Loucy (cell line): Measurements from ENCODE around the gene PLPPR4.

ENCODE experiments used
- H2AFZ ChIP-seq: fragments of 200-600 bp; sonication (generic); 2 replicates; pipeline ENCODE4 v1.6.0; 2016; ENCODE audit warnings: antibody characterized with exemption, mild to moderate bottlenecking, low read length, moderate library complexity
- H3F3A ChIP-seq: fragments of 200-600 bp; 2 replicates; pipeline ENCODE4 v1.6.0; 2016; ENCODE audit warnings: antibody characterized with exemption, low read depth, mild to moderate bottlenecking
- H3K27me3 ChIP-seq: fragments of 200-600 bp; sonication (generic); 2 replicates; pipeline ENCODE4 v1.6.1; 2014; ENCODE audit warnings: low read length, mild to moderate bottlenecking; ENCODE audit not compliant: insufficient read depth, poor library complexity, severe bottlenecking
- H3K36me3 ChIP-seq: fragments of 200-600 bp; sonication (generic); 2 replicates; pipeline ENCODE4 v1.6.1; 2016; ENCODE audit warnings: low read length; ENCODE audit not compliant: insufficient read depth
- H3K4me1 ChIP-seq: fragments of 200-600 bp; sonication (generic); 2 replicates; pipeline ENCODE4 v1.5.1; 2014; ENCODE audit warnings: low read length, mild to moderate bottlenecking; ENCODE audit not compliant: insufficient read depth, poor library complexity, severe bottlenecking
- H3K4me2 ChIP-seq: fragments of 200-600 bp; sonication (generic); 2 replicates; pipeline ENCODE4 v1.6.0; 2014; ENCODE audit warnings: antibody characterized with exemption, low read length, low read depth, mild to moderate bottlenecking; ENCODE audit not compliant: poor library complexity, severe bottlenecking
- H3K4me3 ChIP-seq: fragments of 200-600 bp; sonication (generic); 2 replicates; pipeline ENCODE4 v1.5.1; 2014; ENCODE audit warnings: low read length, mild to moderate bottlenecking, mixed read lengths; ENCODE audit not compliant: poor library complexity, severe bottlenecking
- H3K79me2 ChIP-seq: fragments of 200-600 bp; sonication (generic); 2 replicates; pipeline ENCODE4 v1.6.1; 2014; ENCODE audit warnings: low read length; ENCODE audit not compliant: insufficient read depth
- H3K9ac ChIP-seq: fragments of 200-600 bp; sonication (generic); 2 replicates; pipeline ENCODE4 v1.6.0; 2014; ENCODE audit warnings: mild to moderate bottlenecking, low read depth, low read length, moderate library complexity; ENCODE audit not compliant: poor library complexity, severe bottlenecking
- H3K9me2 ChIP-seq: fragments of 200-600 bp; sonication (generic); replicated peaks from 2 replicates; pipeline ENCODE4 v1.6.1; 2016; ENCODE audit warnings: low read depth, low read length, mixed read lengths
- H3K9me3 ChIP-seq: fragments of 200-600 bp; sonication (generic); 2 replicates; pipeline ENCODE4 v1.6.1; 2014; ENCODE audit warnings: mild to moderate bottlenecking, antibody characterized with exemption, low read length, low read depth; ENCODE audit not compliant: insufficient read depth
- H4K20me1 ChIP-seq: fragments of 200-600 bp; sonication (generic); 2 replicates; pipeline ENCODE4 v1.6.0; 2014; ENCODE audit warnings: antibody characterized with exemption, low read length, mild to moderate bottlenecking; ENCODE audit not compliant: insufficient read depth, poor library complexity, severe bottlenecking
- EZH2phosphoT487 ChIP-seq: fragments of 200-600 bp; IDR thresholded peaks from 2 replicates; pipeline ENCODE4 v1.6.1; 2018; ENCODE audit warnings: antibody characterized with exemption, mild to moderate bottlenecking, moderate library complexity, borderline replicate concordance
- TF ChIP-seq, protein P1 (sequence below): fragments of 200-600 bp; sonication (generic); conservative IDR thresholded peaks from 2 replicates; pipeline ENCODE4 v1.5.1; 2014; ENCODE audit warnings: mild to moderate bottlenecking, antibody characterized with exemption, low read length

The PLPPR4 gene

DNA sequence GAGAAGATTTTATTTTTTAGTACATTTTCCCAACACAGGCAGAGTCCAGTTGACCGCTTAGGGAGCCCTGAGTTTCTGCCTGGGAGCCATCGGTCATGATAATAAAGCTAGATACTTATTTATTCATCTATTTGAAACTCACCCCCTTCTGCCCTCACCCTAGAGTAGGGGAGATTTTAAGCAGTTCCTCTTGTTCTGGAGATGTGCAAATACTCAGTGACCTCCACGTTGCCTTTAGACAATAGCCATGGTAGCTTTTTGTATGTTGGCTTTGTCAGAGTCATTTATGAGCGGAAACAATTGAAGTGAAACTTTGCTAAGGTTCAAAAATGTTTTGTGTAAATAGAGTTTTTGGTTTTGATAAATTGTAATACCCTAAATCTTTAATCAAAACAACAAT, 45.7 kb upstream of the PLPPR4 start:
- Histone ChIP-seq H3K79me2 (no peaks in the 10 kb centered on the region), H3K4me2 (no peak overlapping the region), H3K36me3 (no peaks in the 10 kb centered on the region), H3K4me1 (no peaks in the 10 kb centered on the region), H4K20me1 (no peaks in the 10 kb centered on the region), H3F3A (no peaks in the 10 kb centered on the region), H3K9me2 (no peaks in the 10 kb centered on the region), H3K9me3 (peaks cover 4% of the 10 kb centered on the region; the same call in 1 of the 2 replicates), H3K27me3 (no peaks in the 10 kb centered on the region), H3K4me3 (no peak overlapping the region), H2AFZ (no peak overlapping the region), H3K9ac (no peak overlapping the region)
- TF ChIP-seq, protein P1, sequence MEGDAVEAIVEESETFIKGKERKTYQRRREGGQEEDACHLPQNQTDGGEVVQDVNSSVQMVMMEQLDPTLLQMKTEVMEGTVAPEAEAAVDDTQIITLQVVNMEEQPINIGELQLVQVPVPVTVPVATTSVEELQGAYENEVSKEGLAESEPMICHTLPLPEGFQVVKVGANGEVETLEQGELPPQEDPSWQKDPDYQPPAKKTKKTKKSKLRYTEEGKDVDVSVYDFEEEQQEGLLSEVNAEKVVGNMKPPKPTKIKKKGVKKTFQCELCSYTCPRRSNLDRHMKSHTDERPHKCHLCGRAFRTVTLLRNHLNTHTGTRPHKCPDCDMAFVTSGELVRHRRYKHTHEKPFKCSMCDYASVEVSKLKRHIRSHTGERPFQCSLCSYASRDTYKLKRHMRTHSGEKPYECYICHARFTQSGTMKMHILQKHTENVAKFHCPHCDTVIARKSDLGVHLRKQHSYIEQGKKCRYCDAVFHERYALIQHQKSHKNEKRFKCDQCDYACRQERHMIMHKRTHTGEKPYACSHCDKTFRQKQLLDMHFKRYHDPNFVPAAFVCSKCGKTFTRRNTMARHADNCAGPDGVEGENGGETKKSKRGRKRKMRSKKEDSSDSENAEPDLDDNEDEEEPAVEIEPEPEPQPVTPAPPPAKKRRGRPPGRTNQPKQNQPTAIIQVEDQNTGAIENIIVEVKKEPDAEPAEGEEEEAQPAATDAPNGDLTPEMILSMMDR, result no peak
- TF ChIP-seq EZH2phosphoT487, result no peak

DNA sequence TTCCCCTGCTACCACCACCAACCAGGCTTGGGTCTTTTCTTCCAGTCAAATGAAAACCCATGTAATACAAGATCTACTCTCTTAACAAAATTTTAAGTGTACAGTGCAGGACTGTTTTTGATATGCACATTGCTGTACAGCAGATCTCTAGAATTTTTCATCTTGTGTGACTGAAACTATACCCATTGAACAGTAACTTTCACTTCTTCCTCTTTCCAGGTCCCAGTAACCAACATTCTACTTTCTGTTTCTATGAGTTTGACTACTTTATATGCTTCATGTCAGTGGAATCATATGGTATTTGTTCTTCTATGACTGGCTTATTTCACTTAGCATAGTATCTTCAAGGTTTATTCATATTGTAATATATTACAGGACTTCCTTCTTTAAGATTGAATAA, 45.3 kb upstream of the PLPPR4 start:
- H3F3A ChIP-seq, result no peaks in the 10 kb centered on the region

DNA sequence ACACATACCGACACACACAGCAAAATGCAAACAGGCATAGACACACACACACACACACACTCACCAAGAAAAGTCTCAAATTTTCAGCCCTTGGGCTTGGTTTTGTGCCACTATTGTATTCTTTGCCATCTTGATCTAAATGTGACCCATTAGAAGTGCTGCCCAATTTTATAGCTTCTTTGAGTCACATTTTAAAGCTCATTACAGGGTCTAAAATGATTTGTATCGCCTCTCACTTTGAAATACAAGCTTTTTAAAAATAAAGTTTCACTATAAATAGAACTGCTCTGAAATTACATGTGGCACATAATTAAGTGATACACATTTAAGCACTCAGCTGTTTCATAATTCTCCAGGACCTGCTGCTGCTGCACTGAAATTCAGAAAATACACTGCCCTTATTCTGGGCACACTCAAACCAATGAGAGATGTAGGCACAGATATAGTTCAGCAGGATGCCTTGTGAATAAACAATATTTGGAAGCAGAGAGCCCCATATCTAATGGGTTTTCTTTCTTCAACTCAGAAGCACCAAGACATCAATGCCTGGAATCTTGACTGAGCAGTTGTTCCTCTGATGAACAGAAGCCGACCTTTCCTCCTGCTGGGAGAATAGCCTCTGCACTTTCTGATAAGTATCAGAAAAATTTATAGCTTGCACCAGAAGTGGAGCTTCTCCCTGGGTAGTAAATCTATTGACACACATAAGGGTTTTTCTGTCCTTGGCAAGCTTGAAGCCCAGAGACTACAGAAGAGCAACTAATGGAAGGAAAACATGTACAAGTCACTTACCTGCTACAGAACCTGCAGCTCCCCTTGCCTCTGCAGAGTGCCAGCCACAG, 37.0 kb upstream of the PLPPR4 start:
- Histone ChIP-seq H3F3A (no peaks in the 10 kb centered on the region), H3K79me2 (no peaks in the 10 kb centered on the region), H4K20me1 (no peaks in the 10 kb centered on the region), H3K4me2 (no peak overlapping the region), H3K4me1 (peaks cover 6% of the 10 kb centered on the region), H3K27me3 (no peaks in the 10 kb centered on the region), H3K36me3 (no peaks in the 10 kb centered on the region), H3K4me3 (no peak overlapping the region), H3K9me3 (no peaks in the 10 kb centered on the region), H2AFZ (peak overlapping the region; percentile 43; the same call in 1 of the 2 replicates), H3K9ac (no peak overlapping the region), H3K9me2 (no peaks in the 10 kb centered on the region)
- no peak for TF ChIP-seq EZH2phosphoT487
- TF ChIP-seq, protein P1, result no peak

More for the DNA sequence above, 45.3 kb upstream of the PLPPR4 start:
- no peak overlapping the region for H2AFZ ChIP-seq
- H3K27me3 ChIP-seq, result no peaks in the 10 kb centered on the region
- H4K20me1 ChIP-seq, result no peaks in the 10 kb centered on the region
- no peaks in the 10 kb centered on the region for H3K9me2 ChIP-seq
- H3K36me3 ChIP-seq, result no peaks in the 10 kb centered on the region
- no peaks in the 10 kb centered on the region for H3K79me2 ChIP-seq
- H3K9me3 ChIP-seq, result peaks cover 4% of the 10 kb centered on the region; the same call in 1 of the 2 replicates
- no peak overlapping the region for H3K4me3 ChIP-seq
- no peak overlapping the region for H3K9ac ChIP-seq
- no peak overlapping the region for H3K4me2 ChIP-seq
- TF ChIP-seq, protein P1, result no peak
- TF ChIP-seq EZH2phosphoT487, result no peak
- no peaks in the 10 kb centered on the region for H3K4me1 ChIP-seq
